DMS153 treated with DMSO at 0.1 percent for 48 hours (cell line): Measurements from ENCODE around the gene FIG4.
"Not testable (repeated sequence)": the region's sequence is repeated elsewhere in the genome, so short reads cannot be mapped to it uniquely, and the experiment has no call there.

Source experiments
- DNase-seq: peaks from one replicate; lab custom pipeline; 2025; ENCODE audit not compliant: unreplicated experiment; lab: John Stamatoyannopoulos, UW

Gene FIG4

GRCh38 chr6:109690737-109691621 lies at the start of gene FIG4, which contains the start of gene AK9:
FIG4 (plus strand) TSS chr6:109691296; CDS start chr6:109691436, 140 bp downstream.
AK9 (minus strand) TSS chr6:109691202; CDS start chr6:109675745, 15,457 bp downstream.
- peak; percentile 93 for DNase-seq

- no peak for DNase-seq
These were observed 47.0 kb upstream of the FIG4 start for GRCh38 chr6:109644131-109644530.

GRCh38 chr6:109653264-109653663 lies 37.8 kb upstream of the FIG4 start:
- DNase-seq: no peak

GRCh38 chr6:109655761-109656262 lies 35.3 kb upstream of the FIG4 start:
- no peak for DNase-seq

- no peak for DNase-seq
These were observed 30.4 kb upstream of the FIG4 start for GRCh38 chr6:109660526-109661320.

GRCh38 chr6:109662192-109662591 lies 28.9 kb upstream of the FIG4 start:
- DNase-seq: no peak

- DNase-seq: no peak
These were observed 21.3 kb upstream of the FIG4 start for GRCh38 chr6:109669811-109670210.

GRCh38 chr6:109671733-109672132 lies 19.4 kb upstream of the FIG4 start:
- no peak for DNase-seq

- DNase-seq: no peak
These were observed 18.9 kb upstream of the FIG4 start for GRCh38 chr6:109672175-109672574.

- DNase-seq: no peak
These were observed 18.3 kb upstream of the FIG4 start for GRCh38 chr6:109672839-109673238.

GRCh38 chr6:109676724-109677123 lies 14.4 kb upstream of the FIG4 start:
- DNase-seq: no peak

GRCh38 chr6:109678240-109678639 lies 12.9 kb upstream of the FIG4 start:
- no peak for DNase-seq

GRCh38 chr6:109678661-109679505 lies 12.2 kb upstream of the FIG4 start:
- DNase-seq: not testable (repeated sequence)

GRCh38 chr6:109686566-109687265 lies 4.4 kb upstream of the FIG4 start:
- no peak for DNase-seq

GRCh38 chr6:109687271-109687761 lies 3.8 kb upstream of the FIG4 start:
- DNase-seq: no peak

- peak; percentile 60 for DNase-seq
These were observed 741 bp upstream of the FIG4 start for GRCh38 chr6:109690373-109690736.

- DNase-seq: no peak
These were observed 2.0 kb downstream of the FIG4 start for GRCh38 chr6:109693111-109693510.

- no peak for DNase-seq
These were observed 4.4 kb downstream of the FIG4 start for GRCh38 chr6:109695468-109695867.

- DNase-seq: no peak
These were observed 5.3 kb downstream of the FIG4 start for GRCh38 chr6:109696355-109696754.

GRCh38 chr6:109701221-109701620 lies 10.1 kb downstream of the FIG4 start:
- DNase-seq: no peak
